SKM-1 (cell line): ENCODE results near the gene CFAP45.
A peak's percentile ranks its signal among the peaks of the same experiment; 100 is the strongest.

Experiments
- DNase-seq: peaks from one replicate; lab custom pipeline; 2025; ENCODE audit not compliant: unreplicated experiment; lab: John Stamatoyannopoulos, UW

CFAP45 gene

DNA sequence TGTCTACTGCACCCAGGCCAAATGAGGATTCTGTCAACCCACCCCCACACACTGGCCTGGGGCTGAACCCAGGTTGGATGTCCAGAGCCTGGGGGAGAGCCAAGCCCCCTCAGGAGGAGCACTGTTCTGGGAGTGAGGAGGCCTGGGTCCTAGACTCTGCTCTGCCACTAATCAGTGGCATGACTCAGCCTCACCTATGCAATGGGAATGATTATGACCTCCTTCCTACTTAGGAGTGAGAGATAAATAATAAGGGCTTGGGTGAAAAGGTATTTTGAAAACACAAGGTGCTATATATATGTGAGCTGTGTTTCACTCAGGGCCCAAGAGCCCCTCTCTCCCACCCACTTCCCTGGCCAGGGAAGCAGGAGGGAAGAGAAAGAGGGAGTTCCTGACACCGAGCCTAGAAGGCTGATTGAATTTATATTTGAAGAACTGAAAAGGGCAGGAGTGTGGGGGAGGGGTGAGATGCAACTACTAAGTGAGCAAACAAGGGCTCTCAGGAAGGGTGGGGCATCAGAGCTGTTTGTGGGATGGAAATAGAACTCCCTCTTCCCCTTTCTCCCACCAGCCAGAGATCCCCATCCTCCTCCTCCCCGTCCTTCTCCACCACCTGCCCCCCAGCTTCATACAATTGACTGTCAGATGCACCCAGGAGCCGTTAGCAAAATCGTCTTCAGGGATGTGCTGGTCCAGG lies 37.2 kb upstream of the CFAP45 start:
- peak; percentile 90 for DNase-seq

DNA sequence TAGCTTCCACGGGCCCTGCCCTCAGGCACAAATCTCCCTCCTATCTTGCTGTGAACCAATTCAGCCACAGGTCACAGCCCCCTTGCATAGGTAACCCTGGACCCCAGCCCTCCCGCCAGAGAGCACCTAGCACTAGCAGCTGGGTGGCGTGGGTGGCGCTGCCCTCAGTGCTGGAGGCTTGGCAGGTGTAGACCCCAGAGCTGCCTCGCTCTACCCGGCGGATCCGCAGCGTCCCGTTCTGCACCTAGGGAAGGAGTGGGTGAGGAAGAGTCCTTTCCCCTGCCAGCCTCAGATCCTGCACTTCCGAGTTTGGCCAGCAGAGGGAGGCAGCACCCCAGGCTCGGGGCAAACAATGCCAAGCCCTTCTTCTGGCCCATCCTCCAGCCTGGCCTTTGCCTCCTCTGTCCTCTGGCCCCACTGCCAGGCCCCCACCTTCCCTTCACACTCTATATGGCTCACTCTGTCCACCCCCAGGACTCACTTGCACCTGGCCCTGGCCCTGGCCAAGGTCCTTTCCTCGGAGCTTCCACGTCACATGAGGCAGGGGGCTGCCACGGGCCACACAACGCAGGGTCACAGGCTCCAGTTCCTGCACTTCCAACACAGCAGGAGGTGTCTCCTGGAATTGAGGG lies 36.4 kb upstream of the CFAP45 start:
- DNase-seq = peak; percentile 78

DNA sequence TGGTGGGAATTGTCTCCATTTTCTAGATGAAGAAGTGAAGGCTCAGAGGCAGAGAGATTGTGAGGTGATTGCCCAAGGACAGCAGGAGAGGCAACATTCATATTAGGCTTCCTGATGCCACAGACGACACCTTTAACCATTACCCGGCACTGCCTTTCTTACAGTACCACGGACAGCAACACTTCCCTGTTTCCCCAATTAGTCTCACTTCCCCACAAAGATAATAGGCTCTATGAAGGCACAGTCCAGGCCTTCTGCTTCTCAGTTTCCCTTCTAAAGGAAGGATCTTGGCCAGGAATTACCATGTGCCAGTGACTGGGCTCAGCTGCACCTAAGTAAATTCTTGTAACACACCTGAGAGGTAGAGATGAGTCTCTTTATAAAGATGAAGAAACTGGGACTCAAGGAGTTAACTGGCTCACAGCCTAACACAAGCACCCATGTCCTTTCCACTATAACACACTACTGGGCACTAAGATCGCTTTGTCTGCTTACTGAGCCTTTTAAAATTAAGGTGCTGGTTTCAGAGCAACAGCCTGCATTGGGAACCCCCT lies 35.8 kb upstream of the CFAP45 start:
- peak; percentile 80 for DNase-seq

DNA sequence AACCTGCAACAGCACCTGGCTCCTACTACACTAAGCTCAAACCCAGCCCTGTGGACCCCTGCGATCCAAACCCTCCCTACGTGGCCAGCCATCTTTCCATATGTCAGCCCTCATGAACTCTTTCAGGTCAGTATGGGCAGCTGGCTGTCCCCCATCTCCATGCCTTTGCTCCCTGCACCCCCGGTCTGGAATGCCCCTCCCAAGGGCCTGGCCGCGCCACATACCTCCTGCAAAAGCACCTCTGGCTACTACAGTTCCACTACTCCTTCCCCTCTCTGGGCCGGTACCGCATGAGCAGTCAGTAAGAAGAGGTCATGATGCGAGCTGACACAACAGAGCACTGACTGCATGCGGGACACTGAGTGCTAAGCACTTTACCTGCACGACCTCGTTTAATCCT lies 35.3 kb upstream of the CFAP45 start:
- DNase-seq = no peak

DNA sequence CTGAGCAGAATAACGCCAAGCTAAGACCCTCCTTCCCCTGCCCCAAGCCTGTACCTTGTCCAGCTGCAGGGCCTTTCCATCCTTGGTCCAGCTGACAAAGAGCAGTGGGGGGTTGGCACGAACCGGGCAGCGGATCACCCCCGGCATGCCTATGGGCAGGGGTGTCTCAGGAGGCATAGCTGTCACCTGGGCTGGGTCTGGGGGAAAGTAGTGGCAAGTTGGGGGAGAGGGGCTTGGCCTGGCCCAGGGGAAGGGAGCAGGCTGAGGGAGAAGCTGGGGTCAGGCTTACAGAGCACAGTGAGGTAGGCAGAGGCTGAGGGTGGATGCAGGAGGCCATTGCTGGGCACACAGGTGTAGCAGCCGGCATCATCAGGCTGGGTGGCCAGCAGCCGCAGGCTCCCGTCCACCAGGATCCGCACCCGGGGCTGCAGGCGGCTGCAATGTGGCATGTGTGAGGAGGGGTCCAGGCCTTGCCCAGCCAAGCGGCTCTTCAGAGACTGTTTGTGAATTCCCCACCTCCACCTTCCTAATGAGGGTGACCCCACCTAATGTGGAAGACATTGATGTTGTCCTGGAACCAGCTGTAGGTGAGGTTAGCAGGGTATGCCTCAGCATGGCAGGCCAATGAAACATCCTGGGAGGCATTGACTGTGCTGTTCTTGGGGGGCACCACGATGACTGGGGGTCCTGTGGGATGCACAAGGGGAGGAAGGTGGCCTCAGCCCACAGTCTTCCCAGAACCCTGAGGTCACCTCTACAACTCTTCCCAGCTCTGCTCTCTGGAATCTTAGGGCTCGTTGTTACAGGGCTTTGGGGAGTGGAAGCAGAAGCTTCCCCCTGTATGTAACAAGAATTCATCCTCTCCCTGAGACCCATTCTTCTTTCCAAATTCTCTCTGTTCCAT lies 34.4 kb upstream of the CFAP45 start:
- no peak for DNase-seq

DNA sequence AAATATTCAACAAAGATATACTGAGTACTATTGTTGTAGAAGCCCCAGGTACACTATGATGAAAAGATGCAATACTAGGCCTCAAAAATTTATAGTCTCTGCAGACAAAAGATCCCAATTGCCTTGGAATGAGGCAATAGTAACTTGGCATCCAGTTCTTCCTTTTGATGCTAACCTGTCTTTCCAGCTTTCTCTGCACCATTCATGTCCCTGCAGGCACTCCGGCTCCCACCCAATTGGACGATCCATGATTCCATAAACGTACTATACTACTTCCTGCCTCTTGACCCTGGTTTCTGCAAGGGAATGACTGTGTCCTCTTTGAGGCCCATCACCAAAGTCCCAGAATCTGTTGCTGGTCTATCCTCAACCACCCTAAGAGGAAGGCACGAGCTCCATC lies 33.4 kb upstream of the CFAP45 start:
- DNase-seq = no peak

DNA sequence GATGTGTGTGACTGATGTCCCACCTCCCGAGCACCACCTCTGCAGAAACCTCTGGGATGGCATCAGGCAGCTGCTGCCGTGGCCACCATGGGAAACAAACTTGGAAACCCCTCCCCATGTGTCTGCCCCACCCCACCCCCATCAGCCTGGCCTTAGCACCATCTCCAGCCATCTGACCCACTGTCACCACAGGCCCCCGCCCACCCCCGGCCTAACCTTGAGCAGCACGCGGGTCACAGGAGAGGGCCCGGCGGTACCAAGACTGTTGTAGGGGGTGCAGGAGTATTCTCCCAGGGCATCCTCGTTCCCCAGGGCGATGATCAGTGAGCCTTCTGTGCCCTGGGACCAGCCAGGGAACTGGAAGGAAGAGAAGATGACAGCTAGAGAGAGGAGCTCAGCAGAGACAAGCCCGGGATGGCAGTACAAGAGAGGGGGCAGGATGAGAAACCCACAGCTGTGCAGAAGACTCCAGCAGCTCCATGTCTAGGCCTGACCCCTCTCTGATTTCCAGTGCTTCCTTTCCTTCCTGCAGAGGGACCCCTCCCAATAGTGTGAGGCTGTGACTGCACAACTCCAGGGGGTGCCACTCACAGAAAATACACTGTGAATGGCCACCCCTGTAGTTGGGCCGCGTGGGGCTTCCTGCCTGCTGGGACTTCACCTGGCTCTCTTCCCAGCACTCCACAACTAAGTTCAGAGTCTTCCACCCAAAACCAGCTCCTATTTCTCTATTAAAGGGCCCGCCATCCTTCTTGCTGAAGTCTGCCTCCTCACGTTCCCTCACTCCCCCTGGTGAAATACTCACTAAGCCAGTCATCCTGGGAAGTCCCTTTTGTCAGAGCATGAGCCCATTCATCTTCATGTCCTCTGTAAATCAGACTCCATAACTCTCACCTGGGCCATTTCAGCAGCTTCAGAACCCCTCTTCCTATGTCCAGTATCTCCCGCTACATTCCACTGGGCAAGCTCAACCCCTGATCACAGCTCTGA lies 32.6 kb upstream of the CFAP45 start:
- no peak for DNase-seq

DNA sequence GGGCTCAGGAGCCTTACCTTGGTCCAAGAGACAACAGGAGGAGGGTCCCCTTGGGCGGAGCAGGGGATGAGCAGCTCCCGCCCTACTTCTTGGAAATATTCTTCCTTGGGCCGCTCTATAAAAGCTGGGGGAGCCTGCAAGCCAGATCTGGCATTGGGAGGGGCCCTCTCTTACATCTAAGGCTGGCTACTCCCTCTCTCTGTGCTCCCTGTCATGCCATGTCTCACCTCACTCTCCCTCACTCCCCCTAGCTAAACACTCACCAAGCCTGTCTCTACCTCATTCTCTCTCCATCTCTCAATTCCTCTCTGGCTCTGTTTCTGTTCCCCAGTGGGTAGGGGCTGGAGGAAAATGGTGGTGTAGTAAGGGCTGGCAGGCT lies 31.8 kb upstream of the CFAP45 start:
- no peak for DNase-seq

DNA sequence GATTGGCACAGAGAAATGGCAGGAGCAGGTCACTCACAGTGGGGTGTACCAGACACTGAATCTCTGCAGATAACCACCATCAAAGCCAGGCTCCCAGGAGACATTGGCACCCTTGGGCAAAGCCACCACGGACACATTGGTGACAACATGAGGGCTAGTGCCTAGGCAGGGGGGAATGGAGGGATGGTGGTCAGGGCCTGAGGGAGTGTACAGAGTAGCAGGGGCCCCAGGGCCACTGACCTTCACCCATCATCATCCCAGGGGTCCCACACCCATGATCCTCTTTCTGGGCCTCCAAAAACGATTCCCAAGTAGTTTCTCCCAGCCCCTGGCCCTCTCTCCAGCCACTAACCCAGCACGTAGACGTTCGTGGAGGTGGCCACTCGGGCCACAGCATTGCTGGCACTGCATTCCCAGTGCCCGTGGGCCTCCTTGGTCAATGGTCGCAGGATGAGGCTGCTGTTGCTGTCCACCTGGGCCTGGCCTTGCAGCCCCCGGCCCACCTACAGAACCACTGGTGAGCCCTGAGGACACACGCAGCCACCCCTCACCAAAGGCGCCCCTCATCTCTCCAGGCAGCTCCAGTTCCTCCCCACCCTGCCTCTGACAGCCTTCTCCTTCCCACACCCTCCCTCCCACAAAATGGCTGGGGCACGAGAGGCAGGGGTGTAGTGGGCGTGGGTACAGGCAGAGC lies 31.3 kb upstream of the CFAP45 start:
- DNase-seq = no peak

DNA sequence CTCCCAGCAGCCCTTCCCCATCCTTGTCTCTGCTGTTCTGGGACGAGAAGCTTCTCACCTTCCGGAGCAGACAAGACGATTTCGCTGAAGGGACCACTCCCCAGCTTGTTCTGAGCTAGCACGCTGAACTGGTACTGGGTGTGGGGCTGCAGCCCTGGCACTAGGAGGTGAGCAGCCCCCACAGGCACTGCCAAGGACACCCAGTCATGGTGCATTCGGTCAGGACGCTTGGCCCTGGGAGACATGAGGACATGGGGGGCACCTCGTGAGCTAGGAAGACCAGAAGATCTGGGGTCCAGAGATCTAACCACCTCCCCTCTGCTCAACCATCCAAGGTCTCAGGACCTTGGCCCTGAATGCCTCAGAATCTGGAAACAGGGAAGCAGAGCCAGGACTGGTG lies 30.7 kb upstream of the CFAP45 start:
- DNase-seq = no peak

DNA sequence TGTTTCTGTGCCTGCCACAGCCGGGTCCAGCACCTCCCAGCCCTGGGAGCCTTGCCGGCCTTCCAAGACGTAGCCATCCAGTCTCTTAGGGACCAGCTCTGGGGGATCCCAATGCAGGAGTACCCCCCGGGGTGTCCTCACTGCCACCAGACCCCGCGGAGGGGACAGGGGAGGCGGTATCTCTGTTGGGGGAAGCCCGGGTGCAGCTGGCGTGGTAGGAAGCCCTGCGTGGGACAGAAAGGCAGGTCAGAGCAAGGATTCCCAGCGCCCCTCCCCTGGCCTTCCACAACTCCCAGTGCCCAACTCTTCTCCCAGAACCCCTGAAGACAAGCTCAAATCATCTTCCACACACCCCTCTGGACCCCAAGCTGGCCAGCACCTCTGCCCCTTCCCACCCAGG lies 30.3 kb upstream of the CFAP45 start:
- no peak for DNase-seq

DNA sequence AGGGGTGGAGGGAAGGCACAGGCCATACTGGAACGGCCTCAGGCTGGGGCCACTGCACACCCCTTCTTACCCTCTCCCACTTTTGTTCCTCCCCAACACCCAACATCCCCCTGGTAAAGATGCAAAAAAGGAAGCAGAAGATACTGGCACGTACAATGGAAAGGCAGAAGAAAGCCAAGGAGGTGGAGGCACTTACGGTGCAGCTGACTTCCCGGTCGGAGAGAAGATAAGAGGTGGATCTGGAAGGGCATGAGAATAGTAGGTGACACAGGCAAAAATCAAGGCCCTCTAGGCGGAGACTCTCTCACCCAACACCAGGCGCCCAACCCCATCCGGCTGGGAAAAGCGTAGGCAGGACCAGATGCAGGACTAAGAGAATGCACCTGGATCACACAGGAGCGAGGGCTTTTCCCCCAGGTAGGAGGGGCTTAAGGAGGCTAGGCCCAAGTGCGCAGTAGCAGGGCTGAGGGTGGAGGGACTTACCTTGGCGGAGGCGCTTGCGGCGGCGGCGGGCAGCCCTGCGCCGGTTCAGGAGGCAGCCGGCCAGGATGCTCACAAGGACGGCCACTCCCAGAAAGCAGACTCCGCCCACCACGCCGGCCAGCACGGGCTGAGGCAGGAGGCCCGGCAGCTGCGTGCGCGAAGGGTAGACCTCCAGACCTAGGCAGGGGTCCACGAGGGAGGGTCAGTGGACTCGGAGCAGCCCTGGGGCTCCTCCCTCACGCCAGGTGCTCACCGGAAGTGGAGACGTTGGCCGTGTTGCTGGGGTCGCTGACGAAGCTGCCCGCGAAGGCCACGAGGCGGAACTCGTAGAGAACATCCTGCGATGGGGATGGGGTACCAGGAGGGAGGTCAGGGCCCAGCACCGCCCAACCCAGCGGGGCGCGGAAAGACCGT lies 29.4 kb upstream of the CFAP45 start:
- DNase-seq = no peak

DNA sequence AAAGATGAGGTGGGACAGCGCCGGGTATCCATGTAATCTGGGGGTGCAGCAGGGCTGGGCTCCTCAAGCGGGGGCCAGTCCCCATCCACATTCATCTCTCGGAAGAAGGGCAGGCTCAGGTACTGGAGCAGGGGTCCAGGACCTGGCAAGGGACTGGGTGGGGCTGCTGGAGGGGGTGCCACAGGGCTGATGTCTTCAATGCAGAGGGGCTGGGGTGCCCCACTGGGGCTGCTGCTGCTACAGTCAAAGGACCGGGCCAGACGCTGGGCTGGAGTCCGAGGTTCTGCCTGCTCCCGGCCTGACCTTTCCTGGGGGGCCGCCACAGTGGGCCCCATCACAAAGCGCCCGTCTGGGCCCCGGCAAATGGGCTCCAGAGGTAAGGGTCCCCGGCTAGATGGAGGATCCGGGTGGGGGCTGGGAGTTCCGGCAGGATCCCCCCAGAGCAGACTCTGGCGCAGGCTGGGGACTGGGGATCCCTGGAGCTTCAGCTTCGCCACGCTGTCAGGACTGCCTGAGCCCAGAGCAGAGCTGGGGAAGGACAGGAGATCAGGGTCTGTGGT lies 28.6 kb upstream of the CFAP45 start:
- DNase-seq = no peak

DNA sequence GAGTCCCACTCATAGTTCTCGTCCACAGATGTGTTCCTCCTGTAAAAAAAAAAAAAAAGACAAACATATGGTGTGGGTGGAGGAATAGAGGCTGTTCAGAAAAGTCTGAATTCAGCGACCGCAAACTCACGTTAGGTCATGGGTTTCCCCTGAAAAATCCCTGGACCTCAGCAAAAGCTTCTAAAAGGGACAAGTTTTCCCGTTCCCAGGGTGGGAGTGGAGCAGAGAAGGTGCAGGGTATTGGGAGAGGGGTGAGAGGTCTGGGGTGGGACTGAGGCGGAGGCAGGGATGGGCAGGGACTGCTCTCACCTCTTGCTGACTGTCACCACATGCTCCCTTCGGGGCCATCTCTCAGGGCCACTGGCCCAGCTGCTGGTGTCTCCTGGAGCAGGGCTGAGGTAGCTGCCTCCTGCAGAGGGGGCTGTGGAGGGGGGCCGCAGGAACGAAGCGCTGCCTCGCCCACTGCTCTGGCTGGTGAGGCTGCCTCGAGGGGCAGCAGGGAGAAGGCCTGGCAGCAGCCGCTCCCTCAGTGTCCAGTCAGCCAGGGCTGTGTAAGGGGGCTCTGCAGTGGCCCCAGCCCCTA lies 28.0 kb upstream of the CFAP45 start:
- no peak for DNase-seq

DNA sequence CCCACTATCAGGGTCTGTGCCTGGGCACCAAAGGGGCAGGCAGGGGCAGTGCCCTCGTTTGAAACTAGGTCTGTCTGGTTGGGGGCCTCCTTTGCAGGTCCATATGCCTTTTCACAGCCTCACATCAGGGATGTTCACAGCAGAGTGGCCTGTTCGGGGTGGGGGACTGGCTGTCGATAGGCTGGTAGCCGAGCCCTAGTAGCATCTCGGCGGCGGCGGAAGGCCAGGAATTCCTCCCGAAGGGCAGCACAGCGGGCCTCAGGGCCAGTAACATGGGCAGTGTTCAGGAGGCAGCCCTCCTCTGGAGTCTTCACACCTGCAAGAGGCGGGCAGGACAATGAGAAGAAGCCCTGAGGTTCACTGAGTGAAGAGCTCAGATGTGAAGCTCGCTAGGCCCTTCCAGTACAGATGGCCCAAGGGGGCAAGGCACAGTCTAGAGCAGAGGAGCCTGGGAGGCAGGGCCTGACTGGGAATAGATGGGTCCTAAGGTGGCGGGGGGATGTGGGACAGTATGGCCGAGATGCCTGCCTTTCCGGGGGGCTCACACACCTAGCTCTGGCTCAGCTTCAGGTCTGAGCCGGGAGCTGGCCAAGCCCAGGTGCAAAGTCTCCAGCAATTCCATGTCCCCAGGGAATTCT lies 27.4 kb upstream of the CFAP45 start:
- no peak for DNase-seq

DNA sequence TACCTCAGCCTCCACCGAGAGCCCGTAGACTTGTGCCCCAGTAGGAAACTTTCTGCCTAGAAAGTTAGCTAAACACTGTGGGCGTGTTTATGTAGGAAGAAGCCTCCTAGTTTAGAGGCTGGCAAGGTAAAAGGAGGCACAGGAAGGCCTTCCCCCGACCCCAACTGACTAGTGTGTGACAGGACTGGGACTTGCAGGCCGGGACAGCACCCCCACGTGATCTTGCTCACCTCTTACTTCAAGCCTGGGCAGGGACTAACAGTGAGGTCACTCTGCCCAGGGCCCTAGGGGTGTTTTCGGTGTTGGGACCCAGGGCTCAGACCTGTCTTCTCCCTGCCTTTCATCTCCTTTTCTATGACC lies 25.7 kb upstream of the CFAP45 start:
- DNase-seq = no peak

DNA sequence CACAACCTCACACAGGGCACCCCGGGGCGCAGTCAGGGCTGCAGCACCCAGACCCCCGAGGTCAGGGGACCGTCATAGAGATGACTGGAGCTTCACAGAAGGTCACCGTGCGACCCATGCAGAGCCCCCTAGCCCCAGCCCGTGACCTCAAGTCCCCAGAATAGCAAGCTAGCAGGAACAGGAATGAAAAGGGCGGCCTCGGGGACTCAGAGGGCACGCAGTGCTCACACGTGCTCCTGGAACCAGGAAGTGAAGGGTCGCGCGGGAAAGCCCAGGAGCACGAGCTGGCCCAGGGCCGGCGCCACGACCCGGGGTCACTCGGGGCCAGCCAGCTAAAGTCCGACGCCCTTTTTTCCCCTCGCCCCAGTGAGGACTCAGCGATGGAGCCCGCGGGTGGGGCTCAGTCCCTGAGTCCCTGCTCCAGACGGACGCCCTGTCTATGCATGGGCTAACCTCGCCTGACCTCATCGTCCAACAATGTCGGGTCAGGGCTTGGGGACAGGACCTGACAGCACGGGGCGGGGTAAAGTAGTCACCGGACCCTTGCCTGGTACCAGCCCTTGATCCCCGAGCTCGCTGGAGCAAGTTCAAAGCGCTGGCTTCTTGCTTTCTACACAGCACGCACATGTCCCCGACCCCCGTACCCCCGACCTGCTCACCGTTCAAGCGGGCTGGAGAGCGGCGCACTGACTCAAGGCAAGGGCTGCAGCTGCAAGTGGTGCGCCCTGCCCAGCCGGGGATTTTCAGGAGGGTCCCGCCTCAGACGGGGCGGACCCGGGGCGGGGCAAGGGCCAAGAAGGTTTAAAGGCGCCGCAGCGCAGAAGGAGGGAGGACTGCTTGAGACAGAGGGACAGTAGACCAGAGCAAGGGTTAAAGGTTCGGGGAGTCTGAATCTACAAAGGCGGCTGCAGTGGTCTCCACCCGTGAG lies 25.1 kb upstream of the CFAP45 start, which contains the start of gene TAGLN2:
Gene TAGLN2 (minus strand): TSS at position 717 of the 928 bp plus-strand sequence. CDS start 4,998 bp downstream, outside the sequence.
- peak; percentile 98 for DNase-seq
